HFF-Myc (cell line): ENCODE results near the gene URI1.
A peak's percentile ranks its signal among the peaks of the same experiment; 100 is the strongest.

Experiments used
- DNase-seq: peaks from one replicate; pipeline ENCODE4 v3.0.0-alpha.2; 2011; ENCODE audit warnings: low read depth; ENCODE audit errors: extremely low read depth
- H3K4me3 ChIP-seq: replicated peaks from 2 replicates; pipeline ENCODE4 v1.5.1; 2011; ENCODE audit warnings: low read depth, mild to moderate bottlenecking, control low read depth, low read length
- TF ChIP-seq, protein P1 (sequence below): IDR thresholded peaks from 2 replicates; pipeline ENCODE4 v1.5.1; 2012; ENCODE audit warnings: mild to moderate bottlenecking, low read depth, low read length, control low read depth; ENCODE audit errors: missing control alignments

Gene URI1

DNA sequence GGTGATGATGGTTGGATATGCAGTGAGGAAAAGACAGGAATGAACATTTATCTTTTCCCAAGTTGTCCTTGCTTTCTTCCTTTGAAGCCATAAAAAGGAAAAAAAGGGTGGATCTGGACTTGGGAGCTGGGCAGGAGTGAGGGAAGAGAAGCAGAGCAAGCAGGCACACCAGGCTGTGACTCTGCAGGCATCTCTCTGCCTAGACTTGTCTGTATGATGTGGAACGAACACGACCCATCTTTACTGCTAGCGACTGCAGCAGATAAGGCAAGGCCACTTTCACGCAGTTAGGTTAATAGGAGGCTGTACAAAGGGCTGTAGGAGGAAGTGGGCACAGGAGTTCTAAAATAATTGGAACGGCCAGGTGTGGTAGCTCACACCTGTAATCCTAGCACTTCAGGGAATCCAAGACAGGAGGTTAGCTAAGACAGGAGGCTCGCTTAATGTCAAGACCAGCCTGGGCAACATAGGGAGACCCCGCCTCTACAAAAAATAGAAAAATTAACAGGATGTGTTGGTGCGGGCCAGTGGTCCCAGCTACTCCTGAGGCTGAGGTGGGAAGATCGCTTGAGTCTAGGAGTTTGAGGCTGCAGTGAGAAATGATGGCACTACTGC is 961 bp upstream of the URI1 start:
- no peak for DNase-seq
- H3K4me3 ChIP-seq: no peak overlapping the region
- TF ChIP-seq, protein P1, sequence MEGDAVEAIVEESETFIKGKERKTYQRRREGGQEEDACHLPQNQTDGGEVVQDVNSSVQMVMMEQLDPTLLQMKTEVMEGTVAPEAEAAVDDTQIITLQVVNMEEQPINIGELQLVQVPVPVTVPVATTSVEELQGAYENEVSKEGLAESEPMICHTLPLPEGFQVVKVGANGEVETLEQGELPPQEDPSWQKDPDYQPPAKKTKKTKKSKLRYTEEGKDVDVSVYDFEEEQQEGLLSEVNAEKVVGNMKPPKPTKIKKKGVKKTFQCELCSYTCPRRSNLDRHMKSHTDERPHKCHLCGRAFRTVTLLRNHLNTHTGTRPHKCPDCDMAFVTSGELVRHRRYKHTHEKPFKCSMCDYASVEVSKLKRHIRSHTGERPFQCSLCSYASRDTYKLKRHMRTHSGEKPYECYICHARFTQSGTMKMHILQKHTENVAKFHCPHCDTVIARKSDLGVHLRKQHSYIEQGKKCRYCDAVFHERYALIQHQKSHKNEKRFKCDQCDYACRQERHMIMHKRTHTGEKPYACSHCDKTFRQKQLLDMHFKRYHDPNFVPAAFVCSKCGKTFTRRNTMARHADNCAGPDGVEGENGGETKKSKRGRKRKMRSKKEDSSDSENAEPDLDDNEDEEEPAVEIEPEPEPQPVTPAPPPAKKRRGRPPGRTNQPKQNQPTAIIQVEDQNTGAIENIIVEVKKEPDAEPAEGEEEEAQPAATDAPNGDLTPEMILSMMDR: no peak

DNA sequence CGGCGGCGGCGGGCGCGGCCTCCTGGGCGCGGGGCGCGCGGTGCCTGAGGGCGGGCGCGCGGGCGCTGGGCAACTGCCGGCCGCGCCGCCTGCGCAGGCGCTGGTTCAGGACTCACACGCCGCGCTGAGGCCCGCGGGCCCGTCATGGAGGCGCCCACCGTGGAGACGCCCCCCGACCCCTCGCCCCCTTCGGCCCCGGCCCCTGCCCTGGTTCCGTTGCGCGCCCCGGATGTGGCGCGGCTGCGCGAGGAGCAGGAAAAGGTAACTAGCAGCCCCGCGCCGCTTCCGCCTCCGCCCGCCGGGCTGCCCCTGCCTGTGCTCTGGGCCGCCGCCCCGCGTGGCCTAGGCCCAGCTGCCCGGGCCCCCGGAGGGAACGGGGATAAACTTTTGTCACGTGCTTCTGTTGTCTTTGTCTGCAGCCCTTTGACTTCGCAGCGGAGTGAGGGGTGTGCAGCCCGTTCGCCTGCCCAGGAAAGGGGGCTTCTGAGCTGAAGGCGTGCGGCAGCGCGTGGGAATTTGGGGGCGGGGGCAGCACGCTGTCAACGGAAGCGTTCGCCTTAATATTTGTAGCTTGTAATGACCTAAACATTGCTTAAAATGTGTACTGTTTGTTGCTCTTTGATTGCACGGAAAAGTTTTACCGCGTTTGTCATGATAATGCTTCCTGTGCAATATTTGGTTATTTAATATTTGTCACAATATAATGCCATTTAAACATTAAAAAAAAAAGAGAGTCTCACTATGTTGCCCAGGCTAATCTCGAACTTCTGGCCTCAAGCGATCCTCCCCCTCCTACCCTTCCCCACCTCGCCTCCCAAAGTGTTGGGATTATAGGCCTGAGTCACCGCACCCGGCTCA is 594 bp downstream of the URI1 start:
- DNase-seq: no peak

GRCh38 chr19:29943615-29944014 is 1.6 kb downstream of the URI1 start:
- peak overlapping the region; percentile 95 for H3K4me3 ChIP-seq
- TF ChIP-seq, protein P1: no peak
- DNase-seq: no peak

More for the DNA sequence above, 594 bp downstream of the URI1 start:
- peak overlapping the region; percentile 95 for H3K4me3 ChIP-seq
- TF ChIP-seq, protein P1: no peak

GRCh38 chr19:29944390-29945012 is 2.5 kb downstream of the URI1 start:
- TF ChIP-seq, protein P1: no peak
- DNase-seq: no peak
- H3K4me3 ChIP-seq: peak overlapping the region; percentile 31

DNA sequence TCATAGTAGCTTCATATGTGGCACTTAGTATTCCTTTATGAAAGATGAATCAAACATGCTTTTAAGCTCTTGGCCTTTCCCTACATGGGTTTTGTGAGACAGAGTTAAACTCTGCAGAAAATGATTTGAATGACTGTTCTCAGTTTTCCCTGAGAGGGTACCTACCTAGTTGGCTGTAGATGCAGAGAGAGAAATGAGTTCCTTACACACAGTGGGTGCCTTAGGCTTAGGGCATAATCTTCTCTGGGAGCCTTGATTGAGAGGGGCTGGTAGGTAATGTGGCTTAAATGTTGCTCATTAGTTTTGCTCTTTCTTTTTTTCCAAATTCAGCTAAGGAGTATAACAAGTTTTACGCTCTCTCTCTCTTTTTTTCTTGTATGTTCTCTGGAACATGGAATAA is 3.0 kb downstream of the URI1 start:
- DNase-seq: no peak
- peak overlapping the region; percentile 31 for H3K4me3 ChIP-seq
- TF ChIP-seq, protein P1: no peak

GRCh38 chr19:29945433-29945832 is 3.4 kb downstream of the URI1 start:
- TF ChIP-seq, protein P1: no peak
- no peak overlapping the region; the same call in 1 of the 2 replicates for H3K4me3 ChIP-seq
- DNase-seq: no peak
